ENCODE results near the gene C4orf17. TPM values are rescaled to one million over a fixed set of nuclear protein-coding genes. Genes with fewer than 3 reads are reported as not detected.
A peak's percentile ranks its signal among the peaks of the same experiment; 100 is the strongest.
"Not testable (repeated sequence)": the region's sequence is repeated elsewhere in the genome, so short reads cannot be mapped to it uniquely, and the experiment has no call there.

Gene C4orf17
- 0.10 TPM in 1 of 2 replicates, not detected in the other for total RNA-seq (2014; rRNA removed; shearing (Covaris generic))
- not detected in 2 replicates for polyA plus RNA-seq (2014; cell fraction: nucleus; rRNA removed)

- no peak for DNase-seq (ENCODE audit: extremely low read depth, low read depth)
Measured at GRCh38 chr4:99510721-99511120, at the start of gene C4orf17. Gene C4orf17 (plus strand): TSS chr4:99511021. CDS start chr4:99513082, 2,061 bp downstream.

- no peak for DNase-seq (ENCODE audit: extremely low read depth, low read depth)
Measured at GRCh38 chr4:99461623-99462401, 49.0 kb upstream of the C4orf17 start.

DNA sequence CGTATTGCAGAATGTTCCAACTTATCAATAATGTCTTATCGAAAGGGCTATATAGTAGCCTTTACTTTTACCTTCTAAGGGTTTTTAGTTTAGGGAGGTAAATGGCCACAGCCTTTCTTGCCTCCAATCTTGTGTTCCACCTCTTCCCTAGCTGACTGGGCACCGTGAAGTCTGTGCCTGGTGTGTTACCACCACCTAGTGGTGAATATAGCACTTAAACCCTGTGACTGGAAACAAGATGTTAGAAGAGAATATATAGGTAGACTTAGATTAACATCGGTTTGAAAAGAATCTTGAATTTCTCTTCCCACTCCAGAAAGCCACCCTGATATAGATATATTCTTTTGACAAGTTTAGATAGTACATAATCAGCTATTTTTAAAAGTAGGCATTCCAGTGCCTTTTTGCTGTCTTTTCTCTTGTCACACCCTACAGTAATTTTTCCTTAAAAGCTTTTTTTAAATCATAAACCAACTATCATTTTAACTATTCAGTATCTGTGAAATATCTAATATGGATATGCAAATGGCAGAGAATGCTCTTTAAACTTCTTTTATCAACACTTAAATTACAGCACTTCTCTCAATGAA is 47.9 kb upstream of the C4orf17 start:
- DNase-seq (ENCODE audit: extremely low read depth, low read depth): peak; percentile 60

GRCh38 chr4:99463566-99463965 is 47.3 kb upstream of the C4orf17 start:
- DNase-seq (ENCODE audit: extremely low read depth, low read depth): no peak

GRCh38 chr4:99467887-99468286 is 42.9 kb upstream of the C4orf17 start:
- no peak for DNase-seq (ENCODE audit: extremely low read depth, low read depth)

DNA sequence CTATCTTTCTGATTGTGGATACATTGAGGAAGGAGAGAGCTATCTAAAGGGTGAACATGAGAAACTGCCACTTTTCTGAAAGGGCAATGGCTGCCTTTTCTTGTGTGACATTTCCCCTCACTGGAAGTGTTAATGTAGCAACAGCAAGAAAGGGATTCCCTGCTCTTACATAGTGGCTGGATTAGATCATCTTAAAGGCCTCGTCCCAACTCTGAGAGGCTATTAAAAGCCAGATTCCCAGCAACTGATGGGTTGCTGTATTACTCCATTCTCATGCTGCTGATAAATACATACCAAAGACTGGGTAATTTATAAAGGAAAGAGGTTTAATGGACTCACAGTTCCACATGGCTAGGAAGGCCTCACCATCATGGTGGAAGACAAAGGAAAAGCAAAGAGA is 41.9 kb upstream of the C4orf17 start:
- no peak for DNase-seq (ENCODE audit: extremely low read depth, low read depth)

- DNase-seq (ENCODE audit: extremely low read depth, low read depth): no peak
Measured at GRCh38 chr4:99471349-99471748, 39.5 kb upstream of the C4orf17 start.

- no peak for DNase-seq (ENCODE audit: extremely low read depth, low read depth)
Measured at GRCh38 chr4:99471896-99472295, 38.9 kb upstream of the C4orf17 start.

GRCh38 chr4:99473131-99473530 is 37.7 kb upstream of the C4orf17 start:
- DNase-seq (ENCODE audit: extremely low read depth, low read depth): no peak

DNA sequence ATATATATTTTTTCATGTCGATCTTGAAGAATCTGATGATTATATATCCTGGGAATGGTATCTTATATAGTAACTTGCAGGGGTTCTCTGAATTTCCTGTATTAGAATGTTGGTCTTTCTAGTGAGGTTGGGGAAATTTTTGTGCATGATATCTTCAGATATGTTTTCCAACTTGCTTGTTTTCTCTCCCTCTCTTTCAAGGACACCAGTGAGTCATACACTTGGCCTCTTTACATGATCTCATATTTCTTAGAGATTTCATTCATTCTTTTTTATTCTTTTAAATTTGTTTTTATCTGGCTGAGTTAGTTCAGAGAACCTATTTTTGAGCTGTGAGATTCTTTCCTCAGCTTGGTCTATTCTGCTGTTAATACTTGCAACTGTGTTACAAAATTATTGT is 27.2 kb upstream of the C4orf17 start:
- no peak for DNase-seq (ENCODE audit: extremely low read depth, low read depth)

GRCh38 chr4:99485212-99485611 is 25.6 kb upstream of the C4orf17 start:
- no peak for DNase-seq (ENCODE audit: extremely low read depth, low read depth)

GRCh38 chr4:99486648-99487047 is 24.2 kb upstream of the C4orf17 start:
- DNase-seq (ENCODE audit: extremely low read depth, low read depth): not testable (repeated sequence)

GRCh38 chr4:99490286-99490685 is 20.5 kb upstream of the C4orf17 start:
- no peak for DNase-seq (ENCODE audit: extremely low read depth, low read depth)

GRCh38 chr4:99504804-99505502 is 5.9 kb upstream of the C4orf17 start:
- DNase-seq (ENCODE audit: extremely low read depth, low read depth): no peak

DNA sequence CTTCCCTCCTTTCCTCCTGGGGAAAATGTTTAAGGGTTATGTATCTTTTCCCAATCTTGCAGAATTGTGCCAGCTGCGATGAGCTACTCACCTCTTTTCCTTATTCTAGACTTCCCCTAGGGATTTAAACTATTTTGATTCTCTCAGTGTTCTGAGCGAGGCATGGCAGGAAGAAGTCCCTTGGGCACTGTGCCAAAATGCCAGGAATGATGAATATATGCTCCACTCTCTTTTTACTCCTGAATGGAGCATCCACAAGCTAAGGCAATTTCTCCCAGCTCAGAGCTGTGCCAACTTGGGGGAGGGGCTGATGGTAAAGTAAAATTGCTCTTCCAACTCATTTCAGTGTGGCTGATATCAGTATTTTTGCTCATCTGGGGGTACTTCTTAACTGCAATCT is 4.0 kb upstream of the C4orf17 start:
- DNase-seq (ENCODE audit: extremely low read depth, low read depth): no peak

- no peak for DNase-seq (ENCODE audit: extremely low read depth, low read depth)
Measured at GRCh38 chr4:99507349-99507748, 3.5 kb upstream of the C4orf17 start.

DNA sequence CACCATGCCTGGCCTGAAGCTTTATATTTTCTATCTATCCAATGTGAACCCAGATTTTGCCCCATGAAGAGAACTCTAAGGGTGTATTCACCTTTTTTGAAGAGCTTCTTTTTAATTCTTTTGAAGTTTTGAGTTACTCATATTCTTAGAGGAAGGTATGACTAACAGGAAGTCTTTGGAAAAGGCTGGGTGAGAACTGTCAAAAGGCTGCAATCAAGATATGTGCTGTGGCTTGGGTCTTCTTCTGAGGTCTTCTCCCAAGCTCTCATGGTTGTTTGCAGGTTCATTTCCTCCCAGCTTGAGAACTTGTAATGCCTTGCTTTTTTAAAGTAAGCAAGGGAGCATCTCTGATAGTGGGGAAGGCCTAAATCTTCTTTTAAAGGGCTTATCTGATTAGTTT is 3.1 kb upstream of the C4orf17 start:
- no peak for DNase-seq (ENCODE audit: extremely low read depth, low read depth)

DNA sequence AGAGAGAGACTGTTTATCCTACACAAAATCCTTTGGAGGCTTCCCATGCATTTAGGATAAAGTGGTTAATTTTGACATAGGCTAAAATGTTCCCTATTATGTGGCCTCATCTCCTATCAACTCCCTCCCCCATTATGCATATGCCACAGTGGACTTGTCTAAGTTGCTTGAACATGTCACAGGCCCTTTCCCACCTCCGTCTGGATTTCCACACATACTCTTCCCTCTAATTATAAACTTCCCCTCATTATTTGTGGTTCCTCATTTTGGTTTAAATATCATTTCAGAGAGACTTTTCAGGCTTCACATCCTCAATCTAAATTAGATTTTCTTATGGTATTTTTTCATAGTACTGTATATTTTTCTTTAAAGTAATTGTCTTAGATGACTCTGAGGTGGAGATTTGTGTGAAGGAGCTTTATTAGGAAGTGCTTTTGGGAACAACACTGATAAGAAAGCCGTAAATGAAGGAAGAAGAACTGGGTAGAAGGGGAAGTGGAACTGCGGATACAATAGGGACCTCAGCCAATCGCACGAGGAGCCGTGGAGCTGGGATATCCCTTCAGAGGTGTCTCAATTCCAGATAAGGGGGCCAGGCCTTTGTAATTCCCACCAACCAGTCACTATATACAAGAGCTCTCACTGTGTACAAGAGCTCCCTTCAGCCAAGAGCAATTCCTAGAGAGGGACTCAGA is 7.9 kb downstream of the C4orf17 start:
- DNase-seq (ENCODE audit: extremely low read depth, low read depth): no peak

- no peak for DNase-seq (ENCODE audit: extremely low read depth, low read depth)
Measured at GRCh38 chr4:99529228-99529627, 18.4 kb downstream of the C4orf17 start.

GRCh38 chr4:99529956-99530355 is 19.1 kb downstream of the C4orf17 start:
- DNase-seq (ENCODE audit: extremely low read depth, low read depth): no peak

DNA sequence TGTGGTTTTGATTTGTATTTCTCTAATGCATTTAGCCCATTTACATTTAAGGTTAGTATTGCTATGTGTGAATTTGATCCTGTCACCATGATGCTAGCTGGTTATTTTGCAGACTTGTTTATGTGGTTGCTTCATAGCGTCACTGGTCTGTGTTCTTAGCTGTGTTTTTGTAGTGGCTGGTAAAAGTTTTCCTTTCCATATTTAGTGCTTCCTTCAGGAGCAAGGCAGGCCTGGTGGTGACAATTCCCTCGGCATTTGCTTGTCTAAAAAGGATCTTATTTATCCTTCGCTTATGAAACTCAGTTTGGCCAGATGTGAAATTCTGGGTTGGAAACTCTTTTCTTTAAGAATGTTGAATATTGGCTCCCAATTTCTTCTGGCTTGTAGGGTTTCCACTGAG is 23.9 kb downstream of the C4orf17 start:
- not testable (repeated sequence) for DNase-seq (ENCODE audit: extremely low read depth, low read depth)

Measured in NCI-H460 (cell line).